GM19043 (cell line): ENCODE data around the gene OPA3.

Experiments
- ATAC-seq: cut with Tn5 transposase; IDR thresholded peaks from one replicate; pipeline ENCODE4 v1.9.1; 2021; ENCODE audit warnings: low read depth; ENCODE audit not compliant: unreplicated experiment

The OPA3 gene

GRCh38 chr19:45506989-45507871 is 77.4 kb downstream of the OPA3 start, which contains the start of gene VASP:
TSS of gene VASP (plus strand) at chr19:45507479. CDS start at chr19:45507772, 293 bp downstream.
- peak; percentile 33 for ATAC-seq

GRCh38 chr19:45506246-45506988 is 78.2 kb downstream of the OPA3 start:
- ATAC-seq: peak; percentile 59

DNA sequence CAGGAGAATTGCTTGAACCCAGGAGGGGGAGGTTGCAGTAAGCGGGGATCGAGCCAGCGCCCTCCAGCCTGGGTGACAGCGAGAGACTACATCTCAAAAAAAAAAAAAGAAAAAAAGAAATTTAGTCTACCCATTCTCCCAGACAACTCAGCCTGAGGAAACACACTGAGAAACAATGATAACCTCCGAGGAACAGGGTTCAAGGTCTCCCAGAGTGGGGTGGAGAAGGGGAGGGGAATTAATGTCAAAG is 78.7 kb downstream of the OPA3 start:
- ATAC-seq: no peak

GRCh38 chr19:45505151-45505995 is 79.2 kb downstream of the OPA3 start:
- ATAC-seq: no peak

DNA sequence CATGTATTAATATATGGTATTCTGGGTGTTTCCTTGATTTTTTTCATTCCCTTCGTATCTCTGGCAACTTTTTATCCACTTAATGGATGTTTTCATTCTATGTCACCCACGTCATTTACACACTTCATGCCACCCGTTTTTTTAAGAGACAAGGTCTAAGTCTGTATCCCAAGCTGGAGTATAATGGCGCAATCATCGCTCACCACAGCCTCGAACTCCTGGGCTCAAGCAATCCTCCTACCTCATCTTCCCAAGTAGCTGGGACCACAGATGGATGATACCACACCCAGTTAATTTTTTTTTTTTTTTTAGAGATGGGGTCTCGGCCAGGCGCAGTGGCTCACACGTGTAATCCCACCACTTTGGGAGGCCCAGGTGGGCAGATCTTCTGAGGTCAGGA is 80.7 kb downstream of the OPA3 start:
- no peak for ATAC-seq

- no peak for ATAC-seq
These were observed 82.5 kb downstream of the OPA3 start for GRCh38 chr19:45502111-45502510.

GRCh38 chr19:45501730-45502014 is 82.9 kb downstream of the OPA3 start:
- no peak for ATAC-seq

GRCh38 chr19:45500918-45501729 is 83.5 kb downstream of the OPA3 start:
- ATAC-seq: no peak

DNA sequence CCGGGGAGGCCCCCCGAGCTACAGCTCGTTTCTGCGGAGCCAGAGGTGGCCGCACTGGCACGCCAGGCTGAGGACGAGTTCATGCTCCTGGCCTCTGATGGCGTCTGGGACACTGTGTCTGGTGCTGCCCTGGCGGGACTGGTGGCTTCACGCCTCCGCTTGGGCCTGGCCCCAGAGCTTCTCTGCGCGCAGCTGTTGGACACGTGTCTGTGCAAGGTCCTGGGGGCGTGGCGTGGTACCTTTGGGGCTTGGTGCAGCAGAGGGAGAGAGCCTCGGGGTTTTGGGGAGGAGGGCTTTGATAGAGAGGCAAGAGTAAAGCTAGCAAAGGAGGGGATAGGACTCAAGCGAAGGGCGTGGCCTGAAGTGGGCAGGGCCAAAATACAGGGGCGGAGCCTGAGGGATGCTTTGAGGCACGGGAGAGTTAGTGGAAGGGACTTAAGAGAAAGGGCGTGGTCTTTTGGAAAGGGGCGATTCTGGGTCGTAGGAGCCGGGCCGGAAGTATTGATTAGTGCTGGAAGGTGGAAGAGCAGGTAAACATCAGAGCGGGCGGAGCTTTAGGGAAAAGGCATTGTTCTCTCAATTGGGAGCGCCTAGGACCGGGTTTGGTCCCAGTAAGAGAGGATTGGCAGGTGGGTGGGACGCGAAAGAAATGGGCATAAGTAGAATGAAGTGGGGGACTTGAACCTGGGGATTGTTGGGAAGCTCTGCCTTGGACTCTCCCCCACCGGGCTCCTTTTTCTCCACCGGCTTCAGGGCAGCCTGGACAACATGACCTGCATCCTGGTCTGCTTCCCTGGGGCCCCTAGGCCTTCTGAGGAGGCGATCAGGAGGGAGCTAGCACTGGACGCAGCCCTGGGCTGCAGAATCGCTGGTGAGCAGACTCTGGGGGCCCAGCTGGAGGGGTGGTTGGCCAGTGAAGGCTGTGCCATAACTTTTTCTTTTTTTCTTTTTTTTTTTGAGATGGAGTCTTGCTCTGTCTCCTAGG is 85.1 kb downstream of the OPA3 start:
- no peak for ATAC-seq

DNA sequence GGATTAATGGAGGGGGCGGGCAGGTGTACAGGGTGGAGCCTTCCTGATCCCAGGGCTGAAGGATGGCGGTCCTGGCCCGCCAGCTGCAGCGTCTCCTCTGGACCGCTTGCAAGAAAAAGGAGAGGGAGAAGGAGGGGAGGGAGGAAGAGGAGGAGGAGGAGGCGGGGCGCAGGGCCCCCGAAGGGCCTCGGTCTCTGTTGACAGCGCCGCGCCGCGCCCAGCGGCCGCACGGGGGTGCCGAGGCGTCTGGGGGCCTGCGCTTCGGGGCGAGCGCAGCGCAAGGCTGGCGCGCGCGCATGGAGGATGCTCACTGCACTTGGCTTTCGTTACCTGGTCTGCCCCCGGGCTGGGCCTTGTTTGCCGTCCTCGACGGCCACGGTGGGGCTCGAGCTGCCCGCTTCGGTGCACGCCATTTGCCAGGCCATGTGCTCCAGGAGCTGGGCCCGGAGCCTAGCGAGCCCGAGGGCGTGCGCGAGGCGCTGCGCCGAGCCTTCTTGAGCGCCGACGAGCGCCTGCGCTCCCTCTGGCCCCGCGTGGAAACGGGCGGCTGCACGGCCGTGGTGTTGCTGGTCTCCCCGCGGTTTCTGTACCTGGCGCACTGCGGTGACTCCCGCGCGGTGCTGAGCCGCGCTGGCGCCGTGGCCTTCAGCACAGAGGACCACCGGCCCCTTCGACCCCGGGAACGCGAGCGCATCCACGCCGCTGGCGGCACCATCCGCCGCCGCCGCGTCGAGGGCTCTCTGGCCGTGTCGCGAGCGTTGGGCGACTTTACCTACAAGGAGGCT is 86.0 kb downstream of the OPA3 start, which contains the start of gene PPM1N:
TSS of gene PPM1N (plus strand) at position 33 of the 785 bp plus-strand sequence. CDS start at position 63, 30 bp downstream.
- ATAC-seq: no peak

GRCh38 chr19:45497791-45498190 is 86.8 kb downstream of the OPA3 start:
- no peak for ATAC-seq

DNA sequence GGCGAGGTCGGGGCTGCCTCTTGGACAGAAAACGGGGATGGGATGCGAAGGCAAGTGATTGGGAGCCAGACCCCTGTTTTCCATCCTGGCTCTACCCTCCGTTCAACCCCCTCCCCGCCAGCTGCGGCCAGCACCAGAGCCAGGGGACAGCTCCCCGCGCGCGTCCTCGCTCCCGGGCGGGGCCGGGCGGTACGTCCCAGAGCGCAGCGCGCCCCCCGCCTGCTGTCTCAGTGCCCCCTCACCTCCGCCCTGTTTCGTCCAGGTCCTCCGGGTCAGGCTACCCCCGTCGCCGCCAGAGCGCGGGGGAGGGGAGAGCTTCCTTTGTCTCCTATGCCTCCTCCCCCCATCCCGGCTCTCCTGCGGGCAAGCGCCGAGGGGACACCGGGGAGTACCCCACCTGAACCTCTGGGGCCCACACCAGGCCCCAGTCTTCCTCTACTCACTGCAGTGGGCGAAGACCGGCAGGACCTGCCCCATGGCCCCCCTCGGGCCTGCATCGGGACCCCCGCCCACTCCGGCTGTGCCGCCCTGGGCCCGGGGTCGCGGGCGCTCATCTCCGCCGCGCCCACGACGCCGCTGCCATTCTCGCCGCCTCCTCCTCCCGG is 88.2 kb downstream of the OPA3 start:
- no peak for ATAC-seq

- no peak for ATAC-seq
These were observed 89.4 kb downstream of the OPA3 start for GRCh38 chr19:45495178-45495577.

GRCh38 chr19:45494261-45494916 is 90.2 kb downstream of the OPA3 start:
- no peak for ATAC-seq

DNA sequence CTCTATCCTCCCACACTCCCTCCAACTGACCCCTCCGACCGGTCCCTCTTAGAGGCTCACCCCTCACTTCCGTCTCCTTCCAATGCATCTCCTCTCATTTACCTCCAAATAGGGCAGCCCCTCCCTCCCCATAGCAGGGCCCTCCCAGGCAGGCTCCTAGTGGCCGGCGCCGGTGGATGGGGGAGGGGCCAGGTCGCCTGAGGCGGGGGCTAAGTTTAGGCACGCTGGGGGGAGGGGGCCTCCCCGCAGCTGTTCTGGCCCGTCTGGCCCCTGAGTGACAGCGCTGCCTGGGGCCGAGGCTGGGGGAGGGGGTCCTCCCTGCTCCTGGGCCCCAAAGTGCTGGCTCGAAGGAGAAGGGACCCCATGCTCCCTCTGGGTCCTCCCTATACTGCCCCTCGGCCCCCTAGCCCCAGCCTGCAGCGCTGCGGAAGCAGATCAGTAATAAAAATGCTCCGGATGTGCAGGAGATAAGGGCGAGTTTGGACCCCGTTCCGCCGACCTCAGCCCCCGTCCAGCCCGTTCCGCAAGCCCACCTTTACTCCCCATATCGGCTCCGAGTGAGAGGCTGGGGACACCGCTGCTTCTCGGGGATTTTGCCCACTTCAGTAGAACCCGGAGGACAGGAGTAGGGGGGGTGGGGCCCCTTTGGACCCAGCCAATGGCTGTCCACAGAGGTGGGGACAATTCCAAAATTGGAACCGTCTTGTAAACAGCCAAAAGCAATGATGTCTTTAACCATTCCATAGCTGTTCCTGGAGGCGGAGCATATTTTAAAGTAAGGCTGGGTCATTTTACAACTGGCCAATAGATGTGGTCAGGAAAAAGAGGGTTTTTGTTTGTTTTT is 91.8 kb downstream of the OPA3 start:
- ATAC-seq: no peak

GRCh38 chr19:45492137-45492626 is 92.4 kb downstream of the OPA3 start:
- no peak for ATAC-seq
